Stomach smooth muscle (tissue), 2 donors: ENCODE measurements around the gene SPDL1.
A peak's percentile ranks its signal among the peaks of the same experiment; 100 is the strongest.

Source experiments
- H3K27ac ChIP-seq: one replicate; pipeline ENCODE4 v1.7.0; 2013; ENCODE audit warnings: mild to moderate bottlenecking, low read length, inconsistent platforms
- H3K27me3 ChIP-seq, 2 donors: one replicate each; pipeline ENCODE4 v1.7.0; 2013; ENCODE audit warnings: low read length in 2 of 2; ENCODE audit not compliant: insufficient read depth in 2 of 2, control insufficient read depth in 1 of 2
- H3K36me3 ChIP-seq, 2 donors: one replicate each; pipeline ENCODE4 v1.7.0; 2013; ENCODE audit warnings: low read length in 2 of 2; ENCODE audit not compliant: control insufficient read depth in 2 of 2, insufficient read depth in 2 of 2
- H3K4me1 ChIP-seq: one replicate; pipeline ENCODE4 v1.7.0; 2013; ENCODE audit warnings: low read length; ENCODE audit not compliant: control insufficient read depth, insufficient read depth
- H3K4me3 ChIP-seq, 2 donors: one replicate each; pipeline ENCODE4 v1.7.0; 2013; ENCODE audit warnings: low read length in 2 of 2
- H3K9ac ChIP-seq, 2 donors: one replicate each; pipeline ENCODE4 v1.7.0; 2013; ENCODE audit warnings: low read length in 2 of 2, mild to moderate bottlenecking in 1 of 2
- H3K9me3 ChIP-seq, 2 donors: one replicate each; pipeline ENCODE4 v1.7.0; 2013; ENCODE audit warnings: low read length in 2 of 2; ENCODE audit not compliant: control insufficient read depth in 2 of 2
- donor health status: healthy.
- donor health status: Pancreatic carcinoma.

The SPDL1 gene, protein sequence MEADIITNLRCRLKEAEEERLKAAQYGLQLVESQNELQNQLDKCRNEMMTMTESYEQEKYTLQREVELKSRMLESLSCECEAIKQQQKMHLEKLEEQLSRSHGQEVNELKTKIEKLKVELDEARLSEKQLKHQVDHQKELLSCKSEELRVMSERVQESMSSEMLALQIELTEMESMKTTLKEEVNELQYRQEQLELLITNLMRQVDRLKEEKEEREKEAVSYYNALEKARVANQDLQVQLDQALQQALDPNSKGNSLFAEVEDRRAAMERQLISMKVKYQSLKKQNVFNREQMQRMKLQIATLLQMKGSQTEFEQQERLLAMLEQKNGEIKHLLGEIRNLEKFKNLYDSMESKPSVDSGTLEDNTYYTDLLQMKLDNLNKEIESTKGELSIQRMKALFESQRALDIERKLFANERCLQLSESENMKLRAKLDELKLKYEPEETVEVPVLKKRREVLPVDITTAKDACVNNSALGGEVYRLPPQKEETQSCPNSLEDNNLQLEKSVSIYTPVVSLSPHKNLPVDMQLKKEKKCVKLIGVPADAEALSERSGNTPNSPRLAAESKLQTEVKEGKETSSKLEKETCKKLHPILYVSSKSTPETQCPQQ

DNA sequence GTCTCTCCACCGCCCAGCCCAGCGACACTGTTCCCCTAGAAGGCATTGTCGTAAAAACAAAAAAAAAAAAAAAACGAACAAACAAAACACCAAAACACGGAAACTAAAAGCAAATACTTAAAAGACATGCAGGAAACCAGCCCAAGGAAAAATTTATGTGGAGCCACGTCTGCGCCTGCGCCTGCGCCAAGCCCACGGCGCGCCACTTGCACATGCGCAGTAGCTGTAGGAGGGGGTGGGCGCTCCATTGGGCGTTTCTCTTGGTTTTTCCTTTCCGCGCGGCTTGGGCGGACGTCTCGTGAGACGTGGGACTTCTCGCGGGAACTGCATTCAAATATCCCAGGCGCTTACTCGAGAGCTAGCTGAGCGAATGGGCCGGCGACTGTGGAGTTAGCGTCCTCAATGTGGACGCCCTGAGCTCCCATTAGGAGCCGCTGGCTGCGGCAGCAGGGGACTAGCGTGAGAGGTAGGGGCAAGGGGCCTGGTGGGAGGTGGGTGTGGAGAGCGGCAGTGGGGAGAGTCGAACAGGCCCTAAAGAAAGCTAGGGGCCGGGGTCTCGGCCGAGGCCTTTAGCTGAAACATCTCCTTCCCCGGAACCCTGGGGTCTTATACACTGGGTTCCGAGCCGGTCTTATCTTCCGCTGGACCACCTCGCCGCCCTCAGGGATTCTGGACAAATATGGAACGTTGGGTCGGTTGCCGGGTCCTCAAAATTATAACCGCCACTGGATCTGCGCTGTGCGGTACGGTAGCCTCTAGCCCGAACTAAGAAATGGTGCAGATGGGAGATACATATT is at the start of gene SPDL1:
SPDL1 (plus strand) TSS at position 350 of the 797 bp plus-strand sequence. CDS start 4,644 bp downstream, outside the sequence.
- H3K4me1 ChIP-seq: peaks cover 10% of the 10 kb centered on the region
- H3K4me3 ChIP-seq: peak within 1 kb of the TSS; percentile 85
- no peaks in the 10 kb centered on the region for H3K9me3 ChIP-seq
- H3K36me3 ChIP-seq: peaks cover 0 to under 1% of the 10 kb centered on the region in 2 donors
- peak within 1 kb of the TSS; percentile 8 for H3K27ac ChIP-seq
- peak within 1 kb of the TSS; percentile 80 to 89 for H3K9ac ChIP-seq
- H3K27me3 ChIP-seq: no peaks in the 10 kb centered on the region

DNA sequence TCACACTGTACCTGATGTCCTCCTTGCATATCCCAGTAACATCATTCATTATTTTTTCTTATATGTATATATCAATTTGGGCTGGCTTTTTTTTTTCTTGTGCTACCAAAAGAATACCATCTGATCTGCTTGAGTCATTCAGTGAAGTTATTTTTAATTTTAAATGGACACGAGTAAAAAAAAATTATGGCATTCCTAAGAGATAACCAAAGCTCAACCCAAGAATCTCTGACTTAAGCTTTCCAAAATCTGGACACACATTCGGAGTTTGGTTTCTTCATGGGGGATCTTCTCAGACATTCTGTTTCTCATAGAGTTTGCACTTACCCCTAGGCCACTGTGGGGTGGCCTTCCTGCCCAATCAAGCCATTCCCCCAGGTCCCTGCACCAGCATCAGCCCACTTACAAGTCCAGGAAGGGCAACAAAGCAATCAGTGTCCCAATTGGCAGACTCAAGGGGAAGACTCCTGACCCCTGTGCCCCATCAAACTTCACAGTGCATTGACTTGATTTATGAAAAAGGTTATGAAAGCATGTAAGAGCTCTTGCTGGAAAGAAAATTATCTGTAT is 49.2 kb upstream of the SPDL1 start:
- no peak overlapping the region for H3K9ac ChIP-seq
- no peaks in the 10 kb centered on the region for H3K36me3 ChIP-seq
- H3K27me3 ChIP-seq: no peaks in the 10 kb centered on the region
- no peak overlapping the region for H3K27ac ChIP-seq
- H3K4me1 ChIP-seq: peaks cover 5% of the 10 kb centered on the region
- no peak overlapping the region for H3K4me3 ChIP-seq
- no peaks in the 10 kb centered on the region for H3K9me3 ChIP-seq

DNA sequence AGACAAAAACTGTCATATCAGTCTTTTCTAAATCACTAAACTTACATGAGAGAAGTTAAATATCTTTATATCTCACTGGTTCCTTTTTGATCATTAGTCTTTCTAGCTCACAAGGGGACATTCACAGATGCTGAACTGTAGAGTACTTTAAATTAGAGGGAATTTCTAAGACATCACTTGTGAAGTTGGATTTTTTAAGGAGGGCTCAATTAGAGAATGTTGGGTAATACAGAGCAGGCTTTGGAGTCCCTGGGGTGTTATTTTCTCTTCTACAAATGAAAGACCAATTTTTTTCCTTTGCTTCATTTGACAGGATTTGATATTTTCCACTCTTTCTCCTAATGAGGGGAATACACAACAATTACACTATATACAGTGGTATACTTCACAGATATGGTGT is 48.6 kb upstream of the SPDL1 start:
- H3K9ac ChIP-seq: no peak overlapping the region
- H3K27me3 ChIP-seq: no peaks in the 10 kb centered on the region
- no peak overlapping the region for H3K27ac ChIP-seq
- no peak overlapping the region for H3K4me3 ChIP-seq
- H3K36me3 ChIP-seq: no peaks in the 10 kb centered on the region
- no peaks in the 10 kb centered on the region for H3K9me3 ChIP-seq
- H3K4me1 ChIP-seq: peaks cover 5% of the 10 kb centered on the region

DNA sequence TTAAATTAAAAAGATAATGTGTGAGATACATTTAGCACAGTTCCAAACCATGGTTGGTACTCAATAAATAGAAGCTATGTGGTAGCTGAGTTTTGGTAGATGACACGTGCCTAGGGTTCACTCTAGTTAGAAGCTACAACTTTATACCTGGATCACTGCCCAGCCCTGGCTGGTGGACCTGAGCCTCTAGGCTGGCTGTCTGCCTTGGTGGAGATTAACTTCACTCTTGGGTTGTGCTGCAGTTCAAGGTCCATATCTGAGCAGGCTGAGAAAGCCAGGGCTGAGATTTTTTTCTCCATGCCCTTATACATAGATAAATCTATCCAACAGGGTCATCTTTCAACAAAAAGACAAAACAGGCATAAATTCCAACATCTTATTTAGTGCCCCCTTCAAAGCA is 44.6 kb upstream of the SPDL1 start:
- Histone ChIP-seq H3K9ac (no peak overlapping the region), H3K36me3 (no peaks in the 10 kb centered on the region), H3K4me3 (no peak overlapping the region), H3K4me1 (peaks cover 5% of the 10 kb centered on the region), H3K9me3 (peaks cover 0 to 4% of the 10 kb centered on the region in 2 donors), H3K27me3 (no peaks in the 10 kb centered on the region), H3K27ac (no peak overlapping the region)

DNA sequence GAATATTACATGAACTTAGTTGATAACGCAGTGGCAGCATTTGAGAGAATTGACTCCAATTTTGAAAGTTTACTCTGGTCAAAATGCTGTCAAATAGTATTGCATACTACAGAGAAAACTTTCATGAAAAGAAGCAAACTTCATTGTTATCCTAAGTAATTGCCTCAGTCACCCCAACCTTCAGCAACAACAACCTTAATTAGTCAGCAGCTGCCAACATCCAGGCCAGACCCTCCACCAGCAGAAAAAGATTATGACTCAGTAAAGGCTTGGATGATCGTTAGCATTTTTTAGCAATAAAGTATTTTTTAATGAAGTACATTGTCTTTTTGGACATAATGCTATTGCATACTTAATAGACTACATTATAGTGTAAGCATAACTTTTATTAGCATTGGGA is 40.8 kb upstream of the SPDL1 start:
- H3K9me3 ChIP-seq: peaks cover 0 to 4% of the 10 kb centered on the region in 2 donors
- H3K9ac ChIP-seq: no peak overlapping the region
- no peak overlapping the region for H3K27ac ChIP-seq
- H3K4me3 ChIP-seq: no peak overlapping the region
- H3K4me1 ChIP-seq: no peaks in the 10 kb centered on the region
- no peaks in the 10 kb centered on the region for H3K27me3 ChIP-seq
- H3K36me3 ChIP-seq: no peaks in the 10 kb centered on the region

DNA sequence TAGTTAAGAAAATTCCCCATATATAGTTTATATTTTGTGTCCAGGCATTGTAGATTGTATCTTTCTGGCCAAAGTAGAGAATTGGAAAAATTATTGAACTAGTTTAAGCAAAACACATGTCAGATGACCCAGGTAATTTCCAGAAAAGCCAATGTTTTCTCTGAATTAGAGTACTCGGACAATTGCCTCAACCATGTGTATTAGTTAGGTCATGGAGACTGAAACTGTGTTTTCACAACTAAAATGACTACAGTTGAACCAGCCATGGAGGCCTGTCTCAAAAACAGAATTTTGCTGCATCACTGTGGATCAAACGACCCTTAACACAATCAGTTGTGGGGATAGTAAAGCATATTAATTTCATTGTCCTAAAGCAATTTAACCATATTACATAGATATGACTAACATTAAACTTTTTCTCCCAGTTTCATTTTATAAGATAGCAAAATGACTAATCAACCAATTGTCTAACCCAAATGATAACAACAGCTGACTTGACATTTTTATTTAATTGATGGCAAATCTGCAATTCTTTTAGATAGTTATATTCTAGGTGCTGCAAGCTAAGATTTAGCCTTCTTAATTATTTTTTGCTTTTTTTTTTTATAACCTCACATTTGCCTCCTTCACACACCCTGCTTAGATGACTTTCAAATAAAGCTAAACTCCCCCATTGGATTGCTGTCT is 39.2 kb upstream of the SPDL1 start:
- no peak overlapping the region for H3K4me3 ChIP-seq

DNA sequence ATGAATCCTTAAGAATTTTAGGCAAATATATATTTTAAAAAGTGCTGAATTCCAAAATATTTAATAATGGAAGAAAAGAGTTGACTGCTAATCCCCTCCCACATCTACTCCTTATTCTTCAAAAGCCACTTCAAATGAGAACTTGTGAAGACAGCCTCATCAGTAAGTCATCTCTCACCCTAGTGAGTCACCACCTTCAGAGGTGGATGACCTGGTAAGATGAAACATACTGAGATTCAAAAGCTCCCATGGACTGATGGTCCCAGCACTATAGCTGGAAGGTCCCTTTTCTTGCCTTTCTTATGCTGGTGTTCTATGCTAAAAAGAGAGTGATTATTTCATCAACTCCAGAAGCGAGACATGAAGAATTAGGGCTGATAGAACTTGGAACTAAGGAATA is 37.8 kb upstream of the SPDL1 start:
- Histone ChIP-seq H3K27ac (no peak overlapping the region), H3K4me1 (no peaks in the 10 kb centered on the region), H3K9me3 (peaks cover 0 to 4% of the 10 kb centered on the region in 2 donors), H3K4me3 (no peak overlapping the region), H3K27me3 (no peaks in the 10 kb centered on the region), H3K36me3 (no peaks in the 10 kb centered on the region), H3K9ac (no peak overlapping the region)

More for the DNA sequence above, 39.2 kb upstream of the SPDL1 start:
- H3K4me1 ChIP-seq: no peaks in the 10 kb centered on the region
- H3K27me3 ChIP-seq: no peaks in the 10 kb centered on the region
- H3K9me3 ChIP-seq: peaks cover 0 to 4% of the 10 kb centered on the region in 2 donors
- no peaks in the 10 kb centered on the region for H3K36me3 ChIP-seq
- no peak overlapping the region for H3K9ac ChIP-seq
- H3K27ac ChIP-seq: no peak overlapping the region

DNA sequence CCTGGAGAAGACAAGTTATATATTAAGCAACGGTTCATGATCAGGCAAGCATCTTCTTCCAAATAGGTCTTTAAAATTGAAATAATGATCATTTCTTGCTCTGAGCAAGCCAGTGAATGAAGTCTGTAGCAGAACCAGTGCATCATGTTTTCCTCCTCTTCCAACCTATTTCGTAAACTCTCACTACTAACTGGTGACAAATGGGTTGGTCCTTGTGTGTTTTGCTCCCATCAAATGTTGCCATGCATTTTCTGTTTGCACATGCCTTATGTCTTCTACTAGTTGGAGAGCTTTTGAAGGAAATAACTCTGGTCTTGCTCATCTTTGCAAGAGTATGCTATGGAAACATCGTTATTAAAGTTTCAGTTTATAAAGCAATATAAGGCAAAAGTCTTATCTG is 37.2 kb upstream of the SPDL1 start:
- no peak overlapping the region for H3K27ac ChIP-seq
- peaks cover 0 to 3% of the 10 kb centered on the region in 2 donors for H3K9me3 ChIP-seq
- no peak overlapping the region for H3K4me3 ChIP-seq
- H3K27me3 ChIP-seq: no peaks in the 10 kb centered on the region
- H3K4me1 ChIP-seq: no peaks in the 10 kb centered on the region
- H3K9ac ChIP-seq: no peak overlapping the region
- H3K36me3 ChIP-seq: no peaks in the 10 kb centered on the region

DNA sequence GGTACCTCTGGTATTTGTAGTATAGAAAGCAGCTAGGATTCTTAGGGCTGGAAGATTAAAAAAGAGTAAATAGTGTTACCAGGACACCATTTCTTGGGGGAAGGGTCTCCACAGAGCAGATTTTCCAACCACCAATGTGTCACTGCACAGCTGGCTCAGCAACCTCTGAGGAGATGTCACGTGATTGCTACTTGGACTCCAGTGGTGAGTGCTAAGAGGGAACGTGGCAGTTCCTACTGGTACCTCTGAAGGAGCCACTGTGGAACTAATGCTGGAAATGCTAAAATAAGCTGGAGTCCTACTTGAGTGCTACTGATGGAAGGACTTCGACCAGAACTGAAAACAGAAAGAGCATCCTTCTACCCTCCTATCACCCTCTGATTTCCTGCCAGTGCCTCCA is 36.1 kb upstream of the SPDL1 start:
- no peak overlapping the region for H3K27ac ChIP-seq
- no peak overlapping the region for H3K4me3 ChIP-seq
- H3K9me3 ChIP-seq: no peaks in the 10 kb centered on the region
- H3K9ac ChIP-seq: no peak overlapping the region
- no peaks in the 10 kb centered on the region for H3K27me3 ChIP-seq
- no peaks in the 10 kb centered on the region for H3K4me1 ChIP-seq
- no peaks in the 10 kb centered on the region for H3K36me3 ChIP-seq

DNA sequence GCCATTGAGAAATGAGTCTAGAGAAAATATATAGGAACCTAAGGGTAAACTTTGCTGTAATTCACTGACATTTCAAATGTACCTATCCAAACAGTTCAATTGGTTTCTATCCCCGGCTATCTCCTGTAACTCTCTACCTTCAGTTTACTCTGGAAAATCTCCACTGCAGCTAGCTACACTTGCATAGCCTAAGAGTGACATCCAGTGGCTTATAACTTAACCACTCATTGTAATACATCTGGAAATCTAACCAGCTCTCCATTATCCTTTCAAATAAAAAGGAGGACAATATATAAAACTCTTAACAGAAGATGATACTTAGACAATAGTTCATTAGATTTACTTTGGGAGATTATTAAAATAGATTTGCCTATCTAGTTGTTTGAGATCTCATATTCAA is 35.3 kb upstream of the SPDL1 start:
- Histone ChIP-seq H3K9ac (no peak overlapping the region), H3K9me3 (no peaks in the 10 kb centered on the region), H3K36me3 (no peaks in the 10 kb centered on the region), H3K27ac (no peak overlapping the region), H3K4me3 (no peak overlapping the region), H3K27me3 (no peaks in the 10 kb centered on the region), H3K4me1 (no peaks in the 10 kb centered on the region)
